Ovary (tissue), 9 donors: ENCODE measurements around the gene CDYL2. TPM values are rescaled to one million over a fixed set of nuclear protein-coding genes. Genes with fewer than 3 reads are reported as not detected.

Experiments
- DNase-seq, 5 donors: peaks; one replicate each; pipeline ENCODE4 v3.0.0-alpha.2; 2019 to 2020
- H3K27ac ChIP-seq, 2 donors: fragments of 200-600 bp; one replicate each; pipeline versions ENCODE4 v1.5.1 to v1.8.0; 2019 to 2022
- H3K27me3 ChIP-seq: fragments of 200-600 bp; one replicate; pipeline ENCODE4 v1.8.0; 2022
- H3K36me3 ChIP-seq: fragments of 200-600 bp; sonication (generic); one replicate; pipeline ENCODE4 v1.5.1; 2019
- H3K4me1 ChIP-seq: one replicate; pipeline ENCODE4 v1.8.1; 2013; ENCODE audit warnings: mild to moderate bottlenecking, moderate library complexity; ENCODE audit not compliant: insufficient read depth
- H3K4me3 ChIP-seq: fragments of 200-600 bp; sonication (generic); one replicate; pipeline ENCODE4 v1.5.1; 2017
- H3K9me3 ChIP-seq, 2 donors: fragments of 200-600 bp in 1 of 2; sonication (generic) in 1 of 2; one replicate each; pipeline versions ENCODE4 v1.5.1 to v1.8.1; 2013 to 2019; ENCODE audit warnings: mild to moderate bottlenecking in 1 of 2, moderate library complexity in 1 of 2
- EP300 ChIP-seq: sonication (generic); formaldehyde crosslinking; IDR thresholded peaks from one replicate; pipeline ENCODE4 v1.6.1; 2017; ENCODE audit warnings: antibody characterized with exemption
- POLR2A ChIP-seq: fragments of 450-650 bp; IDR thresholded peaks from one replicate; pipeline ENCODE4 v1.6.1; 2017; ENCODE audit warnings: antibody characterized with exemption, mild to moderate bottlenecking, moderate library complexity
- WGBS, 3 donors: extraction: QIAGEN DNeasy Blood & Tissue Kit in 1 of 3; methylation state at CpG; one replicate each; pipeline versions ENCODE4 v1.1.5 to v1.1.7; 2013 to 2017; 5-methylcytosine and 5-hydroxymethylcytosine counted together
- intact Hi-C, 4 donors: fragments of 100-400 bp; cut with DNase I; formaldehyde crosslinking; loops; one replicate each; pipeline versions ENCODE4 v1.11.0 to v1.15.1; 2022 to 2023
- polyA plus RNA-seq, 2 donors: library from polyadenylated mRNA; stranded (reverse); fragments of 200-250 nt in 1 of 2; fragments of 350-450 nt in 1 of 2; fragmentation: Illumina TruSeq in 1 of 2; extraction: RNeasy Lipid Tissue Mini Kit (QIAGEN cat#74804) in 1 of 2; gene quantifications; one replicate each; pipeline ENCODE4 v1.2.3, GENCODE V29; 2013 to 2014
- total RNA-seq, 7 donors: library from RNA; depleted of rRNA in 2 of 7; stranded (reverse); fragments of >200 nt in 2 of 7; fragmentation: NEBNext Ultra II Directional in 3 of 7; extraction: Animal tissue kit (Norgen Biotek cat#: 25700) in 3 of 7; gene quantifications; one replicate each; pipeline versions ENCODE4 v1.1.0 to v1.2.4, GENCODE V29; 2016 to 2023
- TF ChIP-seq, protein P1 (sequence below), 3 donors: fragments of 450-650 bp in 2 of 3; fragments of 200-600 bp in 1 of 3; IDR thresholded peaks; one replicate each; pipeline versions ENCODE4 v1.5.1 to v1.8.0; 2016 to 2022; ENCODE audit warnings: antibody characterized with exemption in 3 of 3, mild to moderate bottlenecking in 1 of 3
- donor health status: DM: no; HTN: no; CAD: no; lungs with moderate emphysema.
- donor health status: DM: no; HTN: no; CAD: no.
- donor health status: Bipolar disorder and iron deficiency.
- donor health status: DM: yes; HTN: yes; CAD: no.
- donor health status: DM: no; HTN: no; CAD: no.
- donor health status: DM: yes; HTN: yes; CAD: no.

The CDYL2 gene
- total and polyA plus RNA-seq, 9 donors: 0.48 to 4.4 (median 1.8) TPM

DNA sequence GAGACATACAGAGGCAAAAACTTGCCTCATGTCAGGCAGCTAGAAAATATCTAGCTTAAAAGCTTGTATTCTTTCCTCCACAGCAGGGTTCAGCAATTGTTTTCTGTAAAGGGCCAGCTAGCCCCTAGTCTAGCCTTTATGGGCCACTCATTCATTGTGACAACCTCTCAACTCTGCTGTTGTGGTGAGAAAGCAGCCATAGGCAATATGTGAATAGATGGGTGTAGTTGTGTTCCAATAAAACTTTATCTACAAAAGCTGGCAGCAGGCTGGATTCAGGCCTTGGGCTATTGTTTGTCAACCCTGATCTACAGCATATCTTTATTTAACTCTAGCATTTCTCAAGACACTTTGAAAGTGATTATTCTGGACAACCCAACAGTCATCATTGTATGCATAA lies 46.4 kb upstream of the CDYL2 start:
- intact Hi-C loops: no loop called here
- TF ChIP-seq, protein P1, sequence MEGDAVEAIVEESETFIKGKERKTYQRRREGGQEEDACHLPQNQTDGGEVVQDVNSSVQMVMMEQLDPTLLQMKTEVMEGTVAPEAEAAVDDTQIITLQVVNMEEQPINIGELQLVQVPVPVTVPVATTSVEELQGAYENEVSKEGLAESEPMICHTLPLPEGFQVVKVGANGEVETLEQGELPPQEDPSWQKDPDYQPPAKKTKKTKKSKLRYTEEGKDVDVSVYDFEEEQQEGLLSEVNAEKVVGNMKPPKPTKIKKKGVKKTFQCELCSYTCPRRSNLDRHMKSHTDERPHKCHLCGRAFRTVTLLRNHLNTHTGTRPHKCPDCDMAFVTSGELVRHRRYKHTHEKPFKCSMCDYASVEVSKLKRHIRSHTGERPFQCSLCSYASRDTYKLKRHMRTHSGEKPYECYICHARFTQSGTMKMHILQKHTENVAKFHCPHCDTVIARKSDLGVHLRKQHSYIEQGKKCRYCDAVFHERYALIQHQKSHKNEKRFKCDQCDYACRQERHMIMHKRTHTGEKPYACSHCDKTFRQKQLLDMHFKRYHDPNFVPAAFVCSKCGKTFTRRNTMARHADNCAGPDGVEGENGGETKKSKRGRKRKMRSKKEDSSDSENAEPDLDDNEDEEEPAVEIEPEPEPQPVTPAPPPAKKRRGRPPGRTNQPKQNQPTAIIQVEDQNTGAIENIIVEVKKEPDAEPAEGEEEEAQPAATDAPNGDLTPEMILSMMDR (IDR thresholded peaks at IDR 0.05): no peak
- TF ChIP-seq EP300 (no peak), POLR2A (no peak)
- no peaks in the 10 kb centered on the region for H3K36me3 ChIP-seq

DNA sequence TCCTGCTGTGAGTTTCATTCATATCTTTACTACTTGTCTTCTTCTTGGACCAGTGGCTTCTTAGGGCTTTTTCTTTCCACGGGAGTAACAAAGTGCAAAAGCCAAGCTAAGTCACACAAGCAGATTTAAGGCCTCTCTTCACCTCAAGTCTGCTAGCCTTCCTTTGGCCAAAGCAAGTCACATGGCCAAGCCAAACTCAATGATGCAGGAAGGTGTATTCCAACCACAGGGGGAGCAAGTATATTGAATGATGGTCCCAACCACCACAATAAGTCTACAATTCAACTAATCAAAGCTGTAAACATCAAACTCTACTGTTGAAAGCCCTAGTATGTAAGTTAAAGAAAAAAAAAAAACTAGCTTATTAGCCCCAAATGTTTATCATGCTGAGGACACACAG lies 44.5 kb upstream of the CDYL2 start:
- 80 to 88% (median 82%) methylated on average over 1 of the region's 1 CpG for WGBS, 3 donors
- Histone ChIP-seq H3K4me3 (no peak overlapping the region), H3K4me1 (peaks cover 2% of the 10 kb centered on the region), H3K27me3 (no peaks in the 10 kb centered on the region), H3K36me3 (no peaks in the 10 kb centered on the region), H3K27ac (no peak overlapping the region), H3K9me3 (no peaks in the 10 kb centered on the region)
- no peak for DNase-seq
- TF ChIP-seq POLR2A: no peak
- TF ChIP-seq EP300: no peak
- TF ChIP-seq, protein P1 (IDR thresholded peaks at IDR 0.05): no peak
- intact Hi-C loops: no loop called here

More for the DNA sequence above, 46.4 kb upstream of the CDYL2 start:
- H3K4me3 ChIP-seq: no peak overlapping the region
- DNase-seq: no peak
- no peaks in the 10 kb centered on the region for H3K9me3 ChIP-seq
- H3K27ac ChIP-seq: no peak overlapping the region
- peaks cover 2% of the 10 kb centered on the region for H3K4me1 ChIP-seq
- H3K27me3 ChIP-seq: no peaks in the 10 kb centered on the region

DNA sequence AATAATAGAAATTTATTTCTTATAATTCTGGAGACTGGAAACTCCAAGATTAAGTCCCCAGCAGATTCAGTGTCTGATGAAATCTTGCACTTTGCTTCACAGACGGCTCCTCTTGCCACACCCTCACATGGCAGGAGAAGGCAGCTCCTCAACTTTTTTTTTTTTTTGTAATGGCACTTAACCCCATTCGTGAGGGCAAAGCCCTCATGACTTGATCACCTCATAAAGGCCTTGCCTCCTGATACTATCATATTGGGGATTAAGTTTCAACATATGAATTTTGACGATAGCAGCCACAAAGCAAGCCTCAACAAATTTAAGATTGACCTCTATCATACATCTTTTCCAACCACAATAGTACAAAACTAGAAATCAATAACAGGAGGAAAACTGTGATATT lies 42.3 kb upstream of the CDYL2 start:
- no peaks in the 10 kb centered on the region for H3K4me1 ChIP-seq
- TF ChIP-seq POLR2A (no peak), EP300 (no peak)
- TF ChIP-seq, protein P1 (IDR thresholded peaks at IDR 0.05): no peak
- intact Hi-C loops: no loop called here
- WGBS, 3 donors: 79 to 86% (median 85%) methylated on average over 3 of the region's 3 CpGs
- DNase-seq: no peak
- H3K27ac ChIP-seq: no peak overlapping the region
- no peaks in the 10 kb centered on the region for H3K27me3 ChIP-seq
- H3K9me3 ChIP-seq: no peaks in the 10 kb centered on the region
- H3K4me3 ChIP-seq: no peak overlapping the region
- H3K36me3 ChIP-seq: no peaks in the 10 kb centered on the region

DNA sequence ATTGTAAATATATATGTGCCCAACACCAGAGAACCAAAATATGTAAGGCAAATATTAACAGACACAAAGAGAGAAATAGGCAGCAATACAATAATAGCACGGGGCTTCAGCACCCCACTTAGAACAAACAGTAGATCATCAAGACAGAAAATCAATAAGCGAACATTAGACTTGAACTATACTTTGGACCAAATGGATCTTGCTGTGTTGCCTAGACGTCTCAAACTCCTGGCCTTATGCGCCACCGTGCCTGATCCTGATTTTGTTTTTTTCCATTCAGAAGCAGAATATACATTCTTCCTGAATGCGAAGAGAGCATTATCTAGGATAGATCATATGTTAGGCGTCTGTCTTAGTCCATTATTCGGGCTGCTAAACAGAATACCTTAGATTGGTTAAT lies 41.9 kb upstream of the CDYL2 start:
- H3K36me3 ChIP-seq: no peaks in the 10 kb centered on the region

More for the DNA sequence above, 41.9 kb upstream of the CDYL2 start:
- no peak for DNase-seq
- H3K27me3 ChIP-seq: no peaks in the 10 kb centered on the region
- H3K4me3 ChIP-seq: no peak overlapping the region
- H3K27ac ChIP-seq: no peak overlapping the region
- H3K4me1 ChIP-seq: no peaks in the 10 kb centered on the region
- no peak for TF ChIP-seq EP300
- no peak for TF ChIP-seq POLR2A
- TF ChIP-seq, protein P1 (IDR thresholded peaks at IDR 0.05): no peak
- H3K9me3 ChIP-seq: no peaks in the 10 kb centered on the region
- intact Hi-C loops: no loop called here
- WGBS, 3 donors: 89 to 94% (median 89%) methylated on average over 8 of the region's 8 CpGs
